ENCODE results near the gene ATAT1. TPM values are rescaled to one million over a fixed set of nuclear protein-coding genes. Genes with fewer than 3 reads are reported as not detected.

Gene ATAT1
- total RNA-seq (10 to 100 TPM in 1 of 2 donors, 1 to 10 TPM in 1; 8.6 to 10.6 TPM), polyA plus RNA-seq (ENCODE audit: insufficient read length in 6 of 6) (10 to 100 TPM; 52.2 to 73.0 (median 64.2) TPM)
- long read RNA-seq, donor 1, transcript ATAT1-205 (10 exons, 2,646 nt), result major isoform, 5 of 16 reads
- long read RNA-seq, donor 1, partial matches to known transcripts, result 0 of 16 reads
- long read RNA-seq, donor 1, other reads (novel, unspliced or antisense), result 0 of 16 reads
- long read RNA-seq, donor 2, transcript ATAT1-205 (10 exons, 2,646 nt), result major isoform, 7 of 15 reads
- long read RNA-seq, donor 2, partial matches to known transcripts, result 0 of 15 reads
- long read RNA-seq, donor 2, other reads (novel, unspliced or antisense), result 0 of 15 reads
- long read RNA-seq, donor 3, transcript ATAT1-206 (13 exons, 1,476 nt), result major isoform, 6 of 112 reads
- long read RNA-seq, donor 3, partial matches to known transcripts, result 76 of 112 reads
- long read RNA-seq, donor 3, other reads (novel, unspliced or antisense), result 23 of 112 reads
- long read RNA-seq, donor 4, partial matches to known transcripts, result 1 of 4 reads
- long read RNA-seq, donor 4, other reads (novel, unspliced or antisense), result 0 of 4 reads
- long read RNA-seq, donor 5, transcript ATAT1-206 (13 exons, 1,476 nt), result major isoform, 6 of 29 reads
- long read RNA-seq, donor 5, partial matches to known transcripts, result 14 of 29 reads
- long read RNA-seq, donor 5, other reads (novel, unspliced or antisense), result 0 of 29 reads
- long read RNA-seq, donor 6, partial matches to known transcripts, result 0 of 4 reads
- long read RNA-seq, donor 6, other reads (novel, unspliced or antisense), result 0 of 4 reads
- long read RNA-seq, donor 7, partial matches to known transcripts, result 9 of 18 reads
- long read RNA-seq, donor 7, other reads (novel, unspliced or antisense), result 0 of 18 reads
- long read RNA-seq, donor 8, transcript ATAT1-205 (10 exons, 2,646 nt), result major isoform, 7 of 182 reads
- long read RNA-seq, donor 8, partial matches to known transcripts, result 150 of 182 reads
- long read RNA-seq, donor 8, other reads (novel, unspliced or antisense), result 19 of 182 reads
- long read RNA-seq, donor 9, result 0 reads
- long read RNA-seq, donor 10, partial matches to known transcripts, result 2 of 7 reads
- long read RNA-seq, donor 10, other reads (novel, unspliced or antisense), result 1 of 7 reads
- long read RNA-seq, donor 11, transcript ATAT1-202 (10 exons, 2,061 nt), result minor isoform, 12 of 392 reads
- long read RNA-seq, donor 11, transcript ATAT1-205 (10 exons, 2,646 nt), result minor isoform, 12 of 392 reads
- long read RNA-seq, donor 11, transcript ATAT1-203 (11 exons, 2,119 nt), result major isoform, 29 of 392 reads
- long read RNA-seq, donor 11, transcript ATAT1-201 (9 exons, 2,611 nt), result minor isoform, 6 of 392 reads
- long read RNA-seq, donor 11, partial matches to known transcripts, result 285 of 392 reads
- long read RNA-seq, donor 11, other reads (novel, unspliced or antisense), result 46 of 392 reads
- long read RNA-seq, donor 12, partial matches to known transcripts, result 7 of 13 reads
- long read RNA-seq, donor 12, other reads (novel, unspliced or antisense), result 0 of 13 reads

- peaks cover 0 to 29% of the 10 kb centered on the region in 2 donors for H3K4me1 ChIP-seq
- peak; percentile 85 to 97 (median 91) for DNase-seq
- TF ChIP-seq CTCF (IDR thresholded peaks at IDR 0.05), result peak in 1 of 2 donors; percentile 18
- H3K9me3 ChIP-seq, result no peaks in the 10 kb centered on the region
- ATAC-seq, result peak; percentile 99
- no peaks in the 10 kb centered on the region for H3K27me3 ChIP-seq
- peak within 1 kb of the TSS; percentile 47 to 84 for H3K27ac ChIP-seq
- intact Hi-C loops (cut with DNase I), result no loop called here
- peaks cover 0 to 69% of the 10 kb centered on the region in 2 donors for H3K36me3 ChIP-seq
- peak within 1 kb of the TSS; percentile 50 to 51 for H3K4me3 ChIP-seq
Observed at GRCh38 chr6:30626484-30627366, at the start of gene ATAT1. ATAT1 (plus strand) TSS chr6:30626874.

GRCh38 chr6:30578051-30578450 is 48.6 kb upstream of the ATAT1 start:
- Histone ChIP-seq H3K4me3 (no peak overlapping the region), H3K36me3 (peaks cover 0 to 82% of the 10 kb centered on the region in 2 donors), H3K9me3 (no peaks in the 10 kb centered on the region), H3K27me3 (no peaks in the 10 kb centered on the region), H3K4me1 (peaks cover 0 to 19% of the 10 kb centered on the region in 2 donors), H3K27ac (no peak overlapping the region)
- no peak for ATAC-seq
- DNase-seq, result no peak
- intact Hi-C loops (cut with DNase I), result no loop called here
- no peak for TF ChIP-seq CTCF (IDR thresholded peaks at IDR 0.05)

GRCh38 chr6:30583921-30584320 is 42.8 kb upstream of the ATAT1 start:
- no peaks in the 10 kb centered on the region for H3K9me3 ChIP-seq
- intact Hi-C loops (cut with DNase I), result no loop called here
- no peak overlapping the region for H3K4me3 ChIP-seq
- no peak for DNase-seq
- peaks cover 9 to 100% of the 10 kb centered on the region in 2 donors for H3K36me3 ChIP-seq
- no peaks in the 10 kb centered on the region for H3K4me1 ChIP-seq
- H3K27ac ChIP-seq, result no peak overlapping the region
- no peak for ATAC-seq
- no peak for TF ChIP-seq CTCF (IDR thresholded peaks at IDR 0.05)
- no peaks in the 10 kb centered on the region for H3K27me3 ChIP-seq

- H3K4me1 ChIP-seq, result peaks cover 12 to 13% of the 10 kb centered on the region in 2 donors
- no peak for TF ChIP-seq CTCF (IDR thresholded peaks at IDR 0.05)
- DNase-seq (no peak), ATAC-seq (peak; percentile 52)
- H3K27me3 ChIP-seq, result no peaks in the 10 kb centered on the region
- no peak overlapping the region for H3K27ac ChIP-seq
- H3K36me3 ChIP-seq, result peaks cover 9 to 99% of the 10 kb centered on the region in 2 donors
- H3K9me3 ChIP-seq, result no peaks in the 10 kb centered on the region
- H3K4me3 ChIP-seq, result no peak overlapping the region
- intact Hi-C loops (cut with DNase I), result no loop called here
Observed at GRCh38 chr6:30589754-30590358, 36.8 kb upstream of the ATAT1 start.

Data from left lung (tissue), 14 donors.